B cell (primary cell): ENCODE results near the gene SLC35E3. TPM values are rescaled to one million over a fixed set of nuclear protein-coding genes. Genes with fewer than 3 reads are reported as not detected.

Experiments
- ATAC-seq: fragments of 200-7000 bp; cut with Tn5 transposase; one replicate; pipeline ENCODE4 v1.10.0; 2021; ENCODE audit warnings: low read depth, mild to moderate bottlenecking, moderate number of reproducible peaks, moderate library complexity
- CTCF ChIA-PET: fragments of 350-600 bp; sonication (Branson Sonifier 250); formaldehyde crosslinking; loops from one replicate; lab custom pipeline; 2021; ENCODE audit warnings: antibody characterized with exemption, inconsistent platforms; lab: Charles Lee
- POLR2A ChIA-PET: fragments of 350-600 bp; sonication (Branson Sonifier 250); formaldehyde crosslinking; loops from one replicate; lab custom pipeline; 2021; ENCODE audit warnings: antibody characterized with exemption; lab: Charles Lee
- DNase-seq: peaks from one replicate; pipeline ENCODE4 v3.0.0; 2013
- H2AFZ ChIP-seq: 2 replicates; pipeline ENCODE4 v1.6.1; 2012; ENCODE audit warnings: mild to moderate bottlenecking, low read depth, low read length; ENCODE audit not compliant: insufficient read depth, poor library complexity, severe bottlenecking
- H3K27ac ChIP-seq, 2 donors: 1 replicate in 1 of 2; 2 replicates in 1 of 2; pipeline ENCODE4 v1.5.1; 2012 to 2013; ENCODE audit warnings: low read length in 2 of 2, mild to moderate bottlenecking in 2 of 2, moderate library complexity in 1 of 2
- H3K27me3 ChIP-seq, 4 experiments: fragments of 200-600 bp in 1 of 4; sonication (generic) in 1 of 4; replicated peaks in 1 of 4; 1 replicate in 2 of 4; 2 replicates in 2 of 4; pipeline versions ENCODE4 v1.6.1 to v1.7.0; 2013 to 2016; ENCODE audit warnings: low read length in 3 of 4, mild to moderate bottlenecking in 2 of 4, mixed read lengths in 1 of 4, moderate library complexity in 1 of 4; ENCODE audit not compliant: insufficient read depth in 4 of 4, control insufficient read depth in 3 of 4; ENCODE audit errors: control extremely low read depth in 1 of 4
- H3K36me3 ChIP-seq, 2 experiments: replicated peaks in 1 of 2; 1 replicate in 1 of 2; 2 replicates in 1 of 2; pipeline versions ENCODE4 v1.6.1 to v1.7.1; 2013; ENCODE audit warnings: low read length in 1 of 2; ENCODE audit not compliant: insufficient read depth in 2 of 2, control insufficient read depth in 1 of 2; ENCODE audit errors: control extremely low read depth in 1 of 2, extremely low read depth in 1 of 2
- H3K4me1 ChIP-seq, 2 donors: fragments of 200-600 bp in 1 of 2; sonication (generic) in 1 of 2; 1 replicate in 1 of 2; 2 replicates in 1 of 2; pipeline versions ENCODE4 v1.5.1 to v1.6.1; 2013 to 2017; ENCODE audit warnings: low read length in 2 of 2; ENCODE audit not compliant: control insufficient read depth in 2 of 2, insufficient read depth in 2 of 2
- H3K4me2 ChIP-seq: replicated peaks from 2 replicates; pipeline ENCODE3; 2012; ENCODE audit warnings: mild to moderate bottlenecking, low read depth, low read length; ENCODE audit not compliant: poor library complexity, severe bottlenecking
- H3K4me3 ChIP-seq, 5 experiments: fragments of 200-600 bp in 1 of 5; sonication (generic) in 1 of 5; 1 replicate in 3 of 5; 2 replicates in 2 of 5; pipeline versions ENCODE4 v1.5.1 to v1.7.0; 2011 to 2016; ENCODE audit warnings: low read length in 4 of 5, mild to moderate bottlenecking in 4 of 5, low read depth in 2 of 5, control low read depth in 1 of 5, moderate library complexity in 1 of 5; ENCODE audit not compliant: insufficient read depth in 1 of 5; ENCODE audit errors: control extremely low read depth in 1 of 5, extremely low read depth in 1 of 5
- H3K79me2 ChIP-seq: fragments of 200-600 bp; sonication (generic); one replicate; pipeline ENCODE4 v1.6.0; 2016; ENCODE audit warnings: low read length; ENCODE audit not compliant: control insufficient read depth, insufficient read depth
- H3K9ac ChIP-seq: fragments of 200-600 bp; sonication (generic); 2 replicates; pipeline ENCODE4 v1.6.1; 2017; ENCODE audit warnings: mild to moderate bottlenecking, low read length, moderate library complexity
- H3K9me3 ChIP-seq, 3 donors: one replicate each; pipeline versions ENCODE4 v1.6.1 to v1.7.1; 2013; ENCODE audit warnings: low read length in 2 of 3; ENCODE audit not compliant: control insufficient read depth in 2 of 3, insufficient read depth in 1 of 3; ENCODE audit errors: control extremely low read depth in 1 of 3
- H4K20me1 ChIP-seq: 2 replicates; pipeline ENCODE4 v1.6.0; 2012; ENCODE audit warnings: mild to moderate bottlenecking, low read length; ENCODE audit not compliant: insufficient read depth, control insufficient read depth, poor library complexity, severe bottlenecking
- H3K27ac Mint-ChIP-seq: one replicate; pipeline ENCODE4 v1.8.0; 2021; ENCODE audit warnings: mixed read lengths
- H3K27me3 Mint-ChIP-seq: one replicate; pipeline ENCODE4 v1.8.0; 2021; ENCODE audit warnings: mixed read lengths
- H3K4me1 Mint-ChIP-seq: one replicate; pipeline ENCODE4 v1.8.0; 2021; ENCODE audit warnings: mixed read lengths
- H3K4me3 Mint-ChIP-seq: one replicate; pipeline ENCODE4 v1.8.0; 2021; ENCODE audit warnings: mixed read lengths
- H3K9me3 Mint-ChIP-seq: one replicate; pipeline ENCODE4 v1.8.0; 2022; ENCODE audit warnings: mixed read lengths; ENCODE audit not compliant: insufficient read depth
- EZH2 ChIP-seq: IDR thresholded peaks from 2 replicates; pipeline ENCODE4 v1.6.1; 2012; ENCODE audit warnings: borderline replicate concordance, low read depth, mild to moderate bottlenecking, moderate library complexity, low read length; ENCODE audit not compliant: insufficient read depth, poor library complexity, severe bottlenecking
- WGBS: methylation state at CpG from one replicate; pipeline ENCODE4 v1.1.5; 2013; ENCODE audit warnings: missing lambda C conversion rate; ENCODE audit not compliant: insufficient coverage; 5-methylcytosine and 5-hydroxymethylcytosine counted together
- intact Hi-C: fragments of 100-400 bp; cut with micrococcal nuclease; formaldehyde crosslinking; loops from one replicate; pipeline ENCODE4 v1.10.0; 2022
- polyA plus RNA-seq: library from polyadenylated mRNA; depleted of rRNA; stranded (reverse); fragments of >200 nt; gene quantifications from 2 replicates; pipeline ENCODE4 v1.2.3, GENCODE V29; 2012
- total RNA-seq, 2 donors: library from RNA; stranded (reverse); fragments of 120-200 nt in 1 of 2; gene quantifications; 1 replicate in 1 of 2; 2 replicates in 1 of 2; pipeline versions ENCODE4 v1.2.3 to v1.2.4, GENCODE V29; 2013 to 2022
- TF ChIP-seq, protein P1 (sequence below): fragments of 200-600 bp; IDR thresholded peaks from one replicate; pipeline ENCODE4 v1.8.0; 2022; ENCODE audit warnings: antibody characterized with exemption, mild to moderate bottlenecking

SLC35E3 gene
- total and polyA plus RNA-seq, 2 donors (not counting 1 experiment from before 2014, with no cell fraction given), result 7.0 to 15.1 TPM

GRCh38 chr12:68803948-68804656 is 58.1 kb downstream of the SLC35E3 start:
- Histone ChIP-seq H4K20me1 (no peaks in the 10 kb centered on the region), H3K4me1 (peaks cover 8 to 9% of the 10 kb centered on the region in 2 donors), H3K4me2 (no peak overlapping the region), H3K4me3 (no peak overlapping the region), H3K27me3 (no peaks in the 10 kb centered on the region), H3K79me2 (peaks cover 11% of the 10 kb centered on the region), H3K9ac (no peak overlapping the region), H3K9me3 (no peaks in the 10 kb centered on the region), H3K36me3 (no peaks in the 10 kb centered on the region), H3K27ac (no peak overlapping the region), H2AFZ (no peak overlapping the region)
- H3K27ac Mint-ChIP-seq, result no peak overlapping the region
- POLR2A ChIA-PET, result no interaction called here
- no peaks in the 10 kb centered on the region for H3K27me3 Mint-ChIP-seq
- 100% methylated on average over 3 of the region's 5 CpGs for WGBS
- intact Hi-C loops, result loop anchor here (10.0 kb wide), 1 partner anchor 579 kb away; the partner anchor contains the start of gene IL26
- H3K9me3 Mint-ChIP-seq, result no peaks in the 10 kb centered on the region
- TF ChIP-seq, protein P1, sequence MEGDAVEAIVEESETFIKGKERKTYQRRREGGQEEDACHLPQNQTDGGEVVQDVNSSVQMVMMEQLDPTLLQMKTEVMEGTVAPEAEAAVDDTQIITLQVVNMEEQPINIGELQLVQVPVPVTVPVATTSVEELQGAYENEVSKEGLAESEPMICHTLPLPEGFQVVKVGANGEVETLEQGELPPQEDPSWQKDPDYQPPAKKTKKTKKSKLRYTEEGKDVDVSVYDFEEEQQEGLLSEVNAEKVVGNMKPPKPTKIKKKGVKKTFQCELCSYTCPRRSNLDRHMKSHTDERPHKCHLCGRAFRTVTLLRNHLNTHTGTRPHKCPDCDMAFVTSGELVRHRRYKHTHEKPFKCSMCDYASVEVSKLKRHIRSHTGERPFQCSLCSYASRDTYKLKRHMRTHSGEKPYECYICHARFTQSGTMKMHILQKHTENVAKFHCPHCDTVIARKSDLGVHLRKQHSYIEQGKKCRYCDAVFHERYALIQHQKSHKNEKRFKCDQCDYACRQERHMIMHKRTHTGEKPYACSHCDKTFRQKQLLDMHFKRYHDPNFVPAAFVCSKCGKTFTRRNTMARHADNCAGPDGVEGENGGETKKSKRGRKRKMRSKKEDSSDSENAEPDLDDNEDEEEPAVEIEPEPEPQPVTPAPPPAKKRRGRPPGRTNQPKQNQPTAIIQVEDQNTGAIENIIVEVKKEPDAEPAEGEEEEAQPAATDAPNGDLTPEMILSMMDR, result no peak
- TF ChIP-seq EZH2, result no peak
- CTCF ChIA-PET, result interaction anchor here (0.7 kb wide), 1 partner anchor 350 kb away, joined by 3 read pairs; no protein-coding TSS in a partner anchor
- ATAC-seq (no peak), DNase-seq (no peak)
- peaks cover 14% of the 10 kb centered on the region for H3K4me1 Mint-ChIP-seq
- no peak overlapping the region for H3K4me3 Mint-ChIP-seq
